Measurements from ENCODE around the gene NDEL1. TPM values are rescaled to one million over a fixed set of nuclear protein-coding genes. Genes with fewer than 3 reads are reported as not detected.

NDEL1 gene
- total and polyA plus RNA-seq, 9 of the 15 experiments (the other 6 are each of a cell fraction or from before 2014, with no cell fraction given): 0.86 to 30.5 (median 22.7) TPM

DNA sequence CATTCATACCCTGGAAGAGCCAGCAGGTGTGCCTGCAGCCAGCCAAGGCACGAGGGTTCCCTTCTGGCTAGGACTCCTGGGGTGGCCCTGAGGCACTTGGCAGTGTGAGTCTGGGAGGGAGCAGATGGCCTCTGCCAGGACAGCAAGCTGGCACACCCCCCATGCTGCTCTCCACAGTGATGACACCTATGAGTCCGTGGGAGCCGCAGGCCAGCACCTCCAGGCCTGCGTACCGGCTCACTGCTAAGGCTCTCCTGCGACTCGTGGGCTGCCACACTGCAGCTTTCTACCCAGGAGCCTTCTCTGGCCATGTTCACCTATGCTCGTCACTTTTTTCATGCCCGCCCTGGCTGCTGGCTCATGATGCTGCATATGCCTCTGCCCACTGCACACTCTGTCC lies 68.1 kb downstream of the NDEL1 start:
- no peak for ATAC-seq
- Histone ChIP-seq H3K36me3 (ENCODE audit: control insufficient read depth, insufficient read depth, low read length) (peaks cover 80% of the 10 kb centered on the region), H3K4me1 (replicated peaks in 1 of 2; ENCODE audit: control insufficient read depth in 2 of 2, insufficient read depth in 2 of 2, low read length in 2 of 2) (no peaks in the 10 kb centered on the region), H4K20me1 (replicated peaks; ENCODE audit: control insufficient read depth, insufficient read depth, low read length) (no peaks in the 10 kb centered on the region), H3K9me3 (replicated peaks; ENCODE audit: control insufficient read depth, insufficient read depth, low read depth, low read length) (no peaks in the 10 kb centered on the region), H3K79me2 (ENCODE audit: control insufficient read depth, insufficient read depth, low read length) (no peaks in the 10 kb centered on the region), H2AFZ (ENCODE audit: low read depth, low read length) (no peak overlapping the region), H3K27ac (ENCODE audit: extremely low read depth, low read depth, low read length) (no peak overlapping the region), H3K9ac (ENCODE audit: insufficient read depth in 1 of 2, low read depth in 2 of 2, low read length in 2 of 2) (no peak overlapping the region), H3K9me1 (ENCODE audit: control insufficient read depth, insufficient read depth, low read length) (no peaks in the 10 kb centered on the region), H3K4me3 (no peak overlapping the region), H3K4me2 (ENCODE audit: insufficient read depth, low read length) (no peak overlapping the region), H3K27me3 (ENCODE audit: control insufficient read depth in 2 of 2, insufficient read depth in 2 of 2, low read length in 2 of 2) (no peaks in the 10 kb centered on the region)
- no peak for DNase-seq (ENCODE audit: extremely low read depth in 1 of 4, low spot score in 3 of 4)
- in situ Hi-C loops (cut with MboI) (no loop called here), intact Hi-C loops (cut with micrococcal nuclease) (loop anchor here (10.0 kb wide), 1 partner anchor 241 kb away; the partner anchor contains the start of gene CCDC42)
- ChIA-PET POLR2A (no interaction called here), CTCF (ENCODE audit: low intra/inter-chr PET ratio) (no interaction called here)
- no peak for FAIRE-seq
- peak; percentile 52 for TF ChIP-seq RBM22 (IDR thresholded peaks at IDR 0.05; ENCODE audit: low read depth, low read length, poor library complexity, severe bottlenecking)
- TF ChIP-seq KLF16 (IDR thresholded peaks at IDR 0.05): no peak
- TF ChIP-seq POLR2G (IDR thresholded peaks at IDR 0.05; ENCODE audit: low read depth, low read length): peak; percentile 52; the same call in 1 of the 2 replicates
- 93% methylated on average over 2 of the region's 9 CpGs for WGBS (ENCODE audit: insufficient coverage, low coverage, missing lambda C conversion rate)
- BruUV-seq (replicated peaks): no TSS peak

DNA sequence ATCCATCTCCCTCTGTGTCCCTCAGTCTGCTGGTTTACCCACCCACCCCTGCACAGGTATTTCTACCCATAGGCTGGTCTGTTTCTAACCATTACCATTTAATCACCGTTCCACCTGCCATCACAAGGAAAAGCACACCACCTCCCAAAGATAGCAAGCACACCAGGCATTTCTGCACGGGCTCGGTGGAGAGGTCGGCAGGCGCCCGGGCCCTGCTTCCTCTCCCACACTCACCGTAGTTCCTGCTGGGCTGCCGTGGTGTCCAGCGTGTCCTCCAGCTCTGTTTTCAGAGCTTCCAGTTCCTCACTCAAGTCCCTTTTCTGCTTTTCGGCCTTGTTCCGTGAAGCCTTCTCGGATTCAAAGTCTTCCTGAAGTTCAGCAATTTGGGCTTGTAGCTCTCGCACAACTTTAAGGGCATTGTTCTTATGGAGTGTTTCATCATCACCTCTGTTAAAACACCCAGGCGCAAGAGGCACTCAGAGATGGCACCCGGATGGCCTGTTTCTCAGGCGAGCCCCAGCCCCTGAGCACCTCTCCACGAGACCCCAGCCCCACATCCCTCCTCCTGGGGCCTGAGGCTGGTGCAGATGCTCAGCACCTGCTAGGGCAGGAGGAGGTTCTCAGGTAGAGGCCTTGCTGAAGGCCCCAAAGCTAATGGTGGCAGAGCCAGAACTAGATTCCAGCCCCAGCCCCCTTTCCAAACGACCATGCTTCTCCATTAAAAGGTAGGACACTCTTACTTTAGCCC lies 69.0 kb downstream of the NDEL1 start:
- POLR2A ChIA-PET: interaction anchor here (0.7 kb wide), 1 partner anchor 21 kb away, joined by 4 read pairs; no protein-coding TSS in a partner anchor
- no peaks in the 10 kb centered on the region for H3K4me1 ChIP-seq (replicated peaks in 1 of 2; ENCODE audit: control insufficient read depth in 2 of 2, insufficient read depth in 2 of 2, low read length in 2 of 2)
- H3K36me3 ChIP-seq (ENCODE audit: control insufficient read depth, insufficient read depth, low read length): peaks cover 80% of the 10 kb centered on the region
- no peak overlapping the region for H3K4me2 ChIP-seq (ENCODE audit: insufficient read depth, low read length)
- H4K20me1 ChIP-seq (replicated peaks; ENCODE audit: control insufficient read depth, insufficient read depth, low read length): no peaks in the 10 kb centered on the region
- H3K79me2 ChIP-seq (ENCODE audit: control insufficient read depth, insufficient read depth, low read length): no peaks in the 10 kb centered on the region
- no peaks in the 10 kb centered on the region for H3K27me3 ChIP-seq (ENCODE audit: control insufficient read depth in 2 of 2, insufficient read depth in 2 of 2, low read length in 2 of 2)
- CTCF ChIA-PET (ENCODE audit: low intra/inter-chr PET ratio): no interaction called here
- in situ Hi-C loops (cut with MboI): no loop called here
- 86% methylated on average over 8 of the region's 18 CpGs for WGBS (ENCODE audit: insufficient coverage, low coverage, missing lambda C conversion rate)
- ATAC-seq (no peak), DNase-seq (ENCODE audit: extremely low read depth in 1 of 4, low spot score in 3 of 4) (no peak), FAIRE-seq (no peak)
- no peak for TF ChIP-seq SAFB (IDR thresholded peaks at IDR 0.05; ENCODE audit: borderline replicate concordance, low read depth, low read length)
- TF ChIP-seq, protein P1, sequence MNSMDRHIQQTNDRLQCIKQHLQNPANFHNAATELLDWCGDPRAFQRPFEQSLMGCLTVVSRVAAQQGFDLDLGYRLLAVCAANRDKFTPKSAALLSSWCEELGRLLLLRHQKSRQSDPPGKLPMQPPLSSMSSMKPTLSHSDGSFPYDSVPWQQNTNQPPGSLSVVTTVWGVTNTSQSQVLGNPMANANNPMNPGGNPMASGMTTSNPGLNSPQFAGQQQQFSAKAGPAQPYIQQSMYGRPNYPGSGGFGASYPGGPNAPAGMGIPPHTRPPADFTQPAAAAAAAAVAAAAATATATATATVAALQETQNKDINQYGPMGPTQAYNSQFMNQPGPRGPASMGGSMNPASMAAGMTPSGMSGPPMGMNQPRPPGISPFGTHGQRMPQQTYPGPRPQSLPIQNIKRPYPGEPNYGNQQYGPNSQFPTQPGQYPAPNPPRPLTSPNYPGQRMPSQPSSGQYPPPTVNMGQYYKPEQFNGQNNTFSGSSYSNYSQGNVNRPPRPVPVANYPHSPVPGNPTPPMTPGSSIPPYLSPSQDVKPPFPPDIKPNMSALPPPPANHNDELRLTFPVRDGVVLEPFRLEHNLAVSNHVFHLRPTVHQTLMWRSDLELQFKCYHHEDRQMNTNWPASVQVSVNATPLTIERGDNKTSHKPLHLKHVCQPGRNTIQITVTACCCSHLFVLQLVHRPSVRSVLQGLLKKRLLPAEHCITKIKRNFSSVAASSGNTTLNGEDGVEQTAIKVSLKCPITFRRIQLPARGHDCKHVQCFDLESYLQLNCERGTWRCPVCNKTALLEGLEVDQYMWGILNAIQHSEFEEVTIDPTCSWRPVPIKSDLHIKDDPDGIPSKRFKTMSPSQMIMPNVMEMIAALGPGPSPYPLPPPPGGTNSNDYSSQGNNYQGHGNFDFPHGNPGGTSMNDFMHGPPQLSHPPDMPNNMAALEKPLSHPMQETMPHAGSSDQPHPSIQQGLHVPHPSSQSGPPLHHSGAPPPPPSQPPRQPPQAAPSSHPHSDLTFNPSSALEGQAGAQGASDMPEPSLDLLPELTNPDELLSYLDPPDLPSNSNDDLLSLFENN (IDR thresholded peaks at IDR 0.05; ENCODE audit: low read depth in 2 of 2, low read length in 2 of 2): no peak
- 0 out of 2 replicates have a peak, but pooled peaks have one; percentile 4 for TF ChIP-seq POLR2G (IDR thresholded peaks at IDR 0.05; ENCODE audit: low read depth, low read length)
- intact Hi-C loops (cut with micrococcal nuclease): loop anchor here (10.0 kb wide), 1 partner anchor 240 kb away; the partner anchor contains the start of gene CCDC42
- no peak overlapping the region for H2AFZ ChIP-seq (ENCODE audit: low read depth, low read length)
- no peaks in the 10 kb centered on the region for H3K9me3 ChIP-seq (replicated peaks; ENCODE audit: control insufficient read depth, insufficient read depth, low read depth, low read length)
- H3K27ac ChIP-seq (ENCODE audit: extremely low read depth, low read depth, low read length): no peak overlapping the region
- H3K4me3 ChIP-seq: no peak overlapping the region
- no peaks in the 10 kb centered on the region for H3K9me1 ChIP-seq (ENCODE audit: control insufficient read depth, insufficient read depth, low read length)
- no TSS peak for BruUV-seq (replicated peaks)
- no peak overlapping the region for H3K9ac ChIP-seq (ENCODE audit: insufficient read depth in 1 of 2, low read depth in 2 of 2, low read length in 2 of 2)

Data from K562 (cell line).